ENCODE measurements around the gene DPYSL5. TPM values are rescaled to one million over a fixed set of nuclear protein-coding genes. Genes with fewer than 3 reads are reported as not detected.

The DPYSL5 gene
- total and polyA plus RNA-seq, 9 of the 15 experiments (the other 6 are each of a cell fraction or from before 2014, with no cell fraction given), result 0.06 TPM; not detected in 8

GRCh38 chr2:26957534-26957933 is 109.6 kb downstream of the DPYSL5 start (continued):
- TF ChIP-seq, protein P1, sequence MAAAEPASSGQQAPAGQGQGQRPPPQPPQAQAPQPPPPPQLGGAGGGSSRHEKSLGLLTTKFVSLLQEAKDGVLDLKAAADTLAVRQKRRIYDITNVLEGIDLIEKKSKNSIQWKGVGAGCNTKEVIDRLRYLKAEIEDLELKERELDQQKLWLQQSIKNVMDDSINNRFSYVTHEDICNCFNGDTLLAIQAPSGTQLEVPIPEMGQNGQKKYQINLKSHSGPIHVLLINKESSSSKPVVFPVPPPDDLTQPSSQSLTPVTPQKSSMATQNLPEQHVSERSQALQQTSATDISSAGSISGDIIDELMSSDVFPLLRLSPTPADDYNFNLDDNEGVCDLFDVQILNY (CRISPR knock-in tag; IDR thresholded peaks at IDR 0.05), result no peak
- TF ChIP-seq CREB1 (IDR thresholded peaks at IDR 0.05) (no peak), CREB1 (CRISPR knock-in tag; IDR thresholded peaks at IDR 0.05) (no peak), CTCF (IDR thresholded peaks at IDR 0.05 in 2 of 3, conservative IDR thresholded peaks at IDR 0.05 in 1 of 3; ENCODE audit: insufficient read depth in 2 of 3, low read depth in 1 of 3, low read length in 3 of 3) (no peak), TAF1 (IDR thresholded peaks at IDR 0.05; ENCODE audit: control insufficient read depth, extremely low read depth, insufficient read depth, low read length, severe bottlenecking) (no peak), TAF15 (IDR thresholded peaks at IDR 0.05; ENCODE audit: low read depth, low read length) (no peak), ZC3H8 (IDR thresholded peaks at IDR 0.05) (no peak), LARP7 (IDR thresholded peaks at IDR 0.05) (no peak), TRIM28 (IDR thresholded peaks at IDR 0.05) (no peak), SUPT5H (IDR thresholded peaks at IDR 0.05) (no peak)

DNA sequence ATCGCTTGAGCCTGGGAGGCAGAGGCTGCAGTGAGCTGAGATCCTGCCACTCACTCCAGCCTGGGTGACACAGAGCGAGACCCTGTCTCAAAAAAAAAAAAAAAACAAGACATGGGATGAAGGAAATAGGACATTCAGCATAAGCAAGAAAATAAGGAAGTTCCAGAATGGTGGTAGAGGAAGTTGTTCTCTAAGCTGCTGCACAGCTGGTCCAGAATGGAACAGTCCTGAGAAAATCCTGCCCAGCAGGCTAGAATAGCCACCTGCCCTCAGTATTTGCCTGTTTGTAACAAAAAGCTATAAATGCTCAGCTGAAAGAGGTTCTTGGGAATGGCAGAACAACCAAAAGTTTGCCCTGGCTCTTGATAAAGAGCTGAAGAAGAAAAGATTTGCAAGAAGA is 111.4 kb downstream of the DPYSL5 start:
- intact Hi-C loops (cut with micrococcal nuclease) (no loop called here), in situ Hi-C loops (cut with MboI) (no loop called here)
- Histone ChIP-seq H4K20me1 (replicated peaks; ENCODE audit: control insufficient read depth, insufficient read depth, low read length) (no peaks in the 10 kb centered on the region), H3K9me1 (ENCODE audit: control insufficient read depth, insufficient read depth, low read length) (no peaks in the 10 kb centered on the region), H3K27ac (ENCODE audit: extremely low read depth, low read depth, low read length) (no peak overlapping the region), H3K9ac (ENCODE audit: insufficient read depth in 1 of 2, low read depth in 2 of 2, low read length in 2 of 2) (no peak overlapping the region), H3K4me2 (ENCODE audit: insufficient read depth, low read length) (no peak overlapping the region), H3K4me3 (no peak overlapping the region), H2AFZ (ENCODE audit: low read depth, low read length) (no peak overlapping the region), H3K4me1 (replicated peaks in 1 of 2; ENCODE audit: control insufficient read depth in 2 of 2, insufficient read depth in 2 of 2, low read length in 2 of 2) (peaks cover 5 to 6% of the 10 kb centered on the region in 2 experiments; a peak in 3 of 5 replicates), H3K27me3 (ENCODE audit: control insufficient read depth in 2 of 2, insufficient read depth in 2 of 2, low read length in 2 of 2) (peaks cover 25 to 28% of the 10 kb centered on the region in 2 experiments; a peak in 4 of 5 replicates), H3K9me3 (replicated peaks; ENCODE audit: control insufficient read depth, insufficient read depth, low read depth, low read length) (no peaks in the 10 kb centered on the region), H3K79me2 (ENCODE audit: control insufficient read depth, insufficient read depth, low read length) (no peaks in the 10 kb centered on the region), H3K36me3 (ENCODE audit: control insufficient read depth, insufficient read depth, low read length) (no peaks in the 10 kb centered on the region)
- no TSS peak for BruUV-seq (replicated peaks)
- CTCF ChIA-PET (ENCODE audit: low intra/inter-chr PET ratio), result interaction anchor here (0.5 to 5.2 kb wide), 4 partner anchors 39 to 143 kb away, joined by 3 to 65 read pairs (median 4); no protein-coding TSS in a partner anchor
- WGBS (ENCODE audit: insufficient coverage, low coverage, missing lambda C conversion rate), result no CpG with 5 or more reads among the region's 2 CpGs
- FAIRE-seq (no peak), DNase-seq (ENCODE audit: extremely low read depth in 1 of 4, low spot score in 3 of 4) (no peak), ATAC-seq (no peak)
- POLR2A ChIA-PET, result interaction anchor here (0.6 to 1.3 kb wide), 7 partner anchors 11 to 236 kb away, joined by 3 to 5 read pairs (median 3); partner anchors contain the start of genes EMILIN1 and MAPRE3
- no peak for TF ChIP-seq ZNF324 (CRISPR knock-in tag; IDR thresholded peaks at IDR 0.05)
- no peak for TF ChIP-seq RAD21 (CRISPR knock-in tag; conservative IDR thresholded peaks at IDR 0.05 in 1 of 2, IDR thresholded peaks at IDR 0.05 in 1 of 2)

All from K562 (cell line).